Upper lobe of right lung (tissue), 1 donor: Measurements from ENCODE around the gene EWSR1. TPM values are rescaled to one million over a fixed set of nuclear protein-coding genes. Genes with fewer than 3 reads are reported as not detected.

ENCODE experiments used
- ATAC-seq: fragments of 200-7000 bp; cut with Tn5 transposase; one replicate; pipeline ENCODE4 v1.9.1; 2020; ENCODE audit warnings: mild to moderate bottlenecking, moderate library complexity
- DNase-seq: peaks from one replicate; pipeline ENCODE4 v3.0.0-alpha.2; 2020
- H3K27ac ChIP-seq: fragments of 200-600 bp; one replicate; pipeline ENCODE4 v1.8.0; 2022
- H3K27me3 ChIP-seq: fragments of 200-600 bp; one replicate; pipeline ENCODE4 v1.8.0; 2022; ENCODE audit warnings: mild to moderate bottlenecking
- H3K36me3 ChIP-seq: fragments of 200-600 bp; one replicate; pipeline ENCODE4 v1.8.0; 2022
- H3K4me1 ChIP-seq: fragments of 200-600 bp; one replicate; pipeline ENCODE4 v1.8.0; 2022
- H3K4me3 ChIP-seq: fragments of 200-600 bp; one replicate; pipeline ENCODE4 v1.8.0; 2022; ENCODE audit warnings: mild to moderate bottlenecking
- H3K9me3 ChIP-seq: fragments of 200-600 bp; one replicate; pipeline ENCODE4 v1.8.0; 2022
- intact Hi-C: fragments of 100-400 bp; cut with DNase I; formaldehyde crosslinking; loops from one replicate; pipeline ENCODE4 v1.11.0; 2022
- total RNA-seq: library from RNA; stranded (reverse); fragmentation: NEBNext Ultra II Directional; extraction: Animal tissue kit (Norgen Biotek cat#: 25700); gene quantifications from one replicate; pipeline ENCODE4 v1.2.1, GENCODE V29; 2021
- TF ChIP-seq, protein P1 (sequence below): fragments of 200-600 bp; IDR thresholded peaks from one replicate; pipeline ENCODE4 v1.8.0; 2022; ENCODE audit warnings: antibody characterized with exemption
- donor health status: DM: no; HTN: yes; CAD: no; lungs with severe emphysema.

EWSR1 gene
- total RNA-seq, 1 donor from 2014 or later = 149 TPM

DNA sequence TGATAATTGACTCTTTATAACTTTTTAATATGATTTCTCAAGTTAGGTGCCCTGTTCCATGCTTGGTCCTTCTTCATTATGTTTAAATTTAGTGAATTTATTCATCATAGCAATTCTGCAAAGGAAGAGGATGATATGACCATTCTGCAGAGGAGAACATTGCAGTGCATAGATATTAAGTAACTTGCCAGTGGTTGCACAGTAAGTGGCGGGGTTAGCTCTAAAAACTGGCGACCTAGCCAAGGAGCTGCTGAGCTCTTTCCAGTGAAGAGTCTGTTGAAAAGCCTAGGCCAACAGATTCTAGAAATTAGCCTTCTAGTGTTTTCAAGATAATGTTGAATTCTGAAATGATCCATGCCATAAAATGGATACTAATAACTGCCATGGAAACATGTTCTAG, 4.6 kb downstream of the EWSR1 start:
- intact Hi-C loops = no loop called here

DNA sequence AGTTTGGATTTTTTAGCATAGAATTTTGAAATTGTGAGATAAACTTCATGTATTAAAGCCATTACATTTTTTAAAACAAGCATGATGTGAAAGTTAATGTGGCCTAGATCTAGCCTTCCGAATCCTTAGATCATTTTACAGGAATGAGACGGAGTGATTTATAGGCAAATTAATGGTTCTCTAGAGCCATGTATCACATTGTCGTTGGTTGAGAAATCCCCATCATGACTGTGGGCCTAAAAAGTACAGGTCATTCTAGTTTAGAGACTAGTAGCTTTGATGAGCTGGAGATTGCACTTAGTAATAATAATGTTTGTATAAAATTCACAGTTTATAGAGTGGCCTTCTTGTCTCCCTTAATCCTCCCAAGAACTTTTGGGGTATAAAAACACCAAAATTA, 7.1 kb downstream of the EWSR1 start:
- peaks cover 51% of the 10 kb centered on the region for H3K4me1 ChIP-seq

More for the DNA sequence above, 4.6 kb downstream of the EWSR1 start:
- Histone ChIP-seq H3K4me3 (no peak overlapping the region), H3K4me1 (peaks cover 57% of the 10 kb centered on the region), H3K36me3 (peaks cover 55% of the 10 kb centered on the region), H3K27me3 (no peaks in the 10 kb centered on the region), H3K9me3 (no peaks in the 10 kb centered on the region), H3K27ac (no peak overlapping the region)
- TF ChIP-seq, protein P1, sequence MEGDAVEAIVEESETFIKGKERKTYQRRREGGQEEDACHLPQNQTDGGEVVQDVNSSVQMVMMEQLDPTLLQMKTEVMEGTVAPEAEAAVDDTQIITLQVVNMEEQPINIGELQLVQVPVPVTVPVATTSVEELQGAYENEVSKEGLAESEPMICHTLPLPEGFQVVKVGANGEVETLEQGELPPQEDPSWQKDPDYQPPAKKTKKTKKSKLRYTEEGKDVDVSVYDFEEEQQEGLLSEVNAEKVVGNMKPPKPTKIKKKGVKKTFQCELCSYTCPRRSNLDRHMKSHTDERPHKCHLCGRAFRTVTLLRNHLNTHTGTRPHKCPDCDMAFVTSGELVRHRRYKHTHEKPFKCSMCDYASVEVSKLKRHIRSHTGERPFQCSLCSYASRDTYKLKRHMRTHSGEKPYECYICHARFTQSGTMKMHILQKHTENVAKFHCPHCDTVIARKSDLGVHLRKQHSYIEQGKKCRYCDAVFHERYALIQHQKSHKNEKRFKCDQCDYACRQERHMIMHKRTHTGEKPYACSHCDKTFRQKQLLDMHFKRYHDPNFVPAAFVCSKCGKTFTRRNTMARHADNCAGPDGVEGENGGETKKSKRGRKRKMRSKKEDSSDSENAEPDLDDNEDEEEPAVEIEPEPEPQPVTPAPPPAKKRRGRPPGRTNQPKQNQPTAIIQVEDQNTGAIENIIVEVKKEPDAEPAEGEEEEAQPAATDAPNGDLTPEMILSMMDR = no peak
- ATAC-seq (no peak), DNase-seq (no peak)

DNA sequence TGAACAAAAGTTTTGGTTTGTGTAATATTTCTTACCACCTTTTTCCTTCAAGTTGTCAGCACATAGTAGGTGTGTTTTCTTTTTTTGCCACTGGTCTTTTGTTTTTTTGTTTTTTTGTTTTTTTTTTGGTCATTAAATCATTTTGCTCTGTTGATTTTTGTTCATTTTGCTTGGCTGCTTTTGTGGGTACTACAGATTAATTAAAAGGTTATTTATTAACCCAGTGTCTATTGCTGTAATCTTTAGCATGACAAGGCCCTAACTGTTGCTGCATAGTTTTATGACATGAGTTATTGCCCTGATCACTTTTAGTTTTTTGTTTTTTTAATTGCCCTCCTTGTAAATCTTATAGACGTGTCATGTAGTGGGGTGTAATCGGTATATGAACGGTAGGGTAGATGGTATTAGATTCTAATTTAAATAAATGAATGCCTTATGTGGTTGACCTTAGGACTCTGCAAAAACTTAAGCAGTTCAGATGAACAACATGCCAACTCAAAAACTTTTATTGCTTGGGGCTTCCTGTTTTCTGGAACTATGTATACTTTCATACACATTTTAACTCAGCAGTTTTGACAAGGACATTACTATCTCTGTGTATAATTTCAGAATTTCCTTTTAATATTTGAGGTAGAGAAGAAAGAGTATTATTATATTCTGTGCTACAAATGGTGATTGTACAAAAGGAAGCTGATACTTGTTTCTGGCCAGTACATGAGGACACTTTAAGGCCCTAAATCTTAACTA, 7.9 kb downstream of the EWSR1 start:
- TF ChIP-seq, protein P1 = no peak
- Histone ChIP-seq H3K4me3 (no peak overlapping the region), H3K27ac (no peak overlapping the region), H3K4me1 (peaks cover 44% of the 10 kb centered on the region), H3K36me3 (peaks cover 89% of the 10 kb centered on the region), H3K27me3 (no peaks in the 10 kb centered on the region), H3K9me3 (no peaks in the 10 kb centered on the region)
- intact Hi-C loops = no loop called here
- DNase-seq = no peak
- no peak for ATAC-seq

More for the DNA sequence above, 7.1 kb downstream of the EWSR1 start:
- no peaks in the 10 kb centered on the region for H3K27me3 ChIP-seq
- ATAC-seq = no peak
- peaks cover 81% of the 10 kb centered on the region for H3K36me3 ChIP-seq
- TF ChIP-seq, protein P1 = no peak
- H3K4me3 ChIP-seq = no peak overlapping the region
- intact Hi-C loops = no loop called here
- H3K27ac ChIP-seq = no peak overlapping the region
- H3K9me3 ChIP-seq = no peaks in the 10 kb centered on the region
- DNase-seq = no peak

DNA sequence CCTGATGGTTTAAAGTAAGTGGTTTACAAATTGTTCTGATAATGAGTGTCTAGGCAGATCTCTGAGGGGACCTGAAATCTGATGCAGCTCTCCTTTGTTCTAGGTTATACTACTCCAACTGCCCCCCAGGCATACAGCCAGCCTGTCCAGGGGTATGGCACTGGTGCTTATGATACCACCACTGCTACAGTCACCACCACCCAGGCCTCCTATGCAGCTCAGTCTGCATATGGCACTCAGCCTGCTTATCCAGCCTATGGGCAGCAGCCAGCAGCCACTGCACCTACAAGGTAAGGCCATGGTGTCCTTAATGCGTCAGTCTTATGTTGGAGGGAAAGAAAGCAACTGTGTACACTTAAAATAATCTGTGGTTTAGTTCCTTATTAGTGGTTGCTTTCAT, 9.9 kb downstream of the EWSR1 start:
- TF ChIP-seq, protein P1 = no peak
- DNase-seq (no peak), ATAC-seq (no peak)
- H3K9me3 ChIP-seq = no peaks in the 10 kb centered on the region
- H3K27ac ChIP-seq = no peak overlapping the region
- H3K4me1 ChIP-seq = peaks cover 25% of the 10 kb centered on the region
- H3K36me3 ChIP-seq = peaks cover 100% of the 10 kb centered on the region
- no peaks in the 10 kb centered on the region for H3K27me3 ChIP-seq
- intact Hi-C loops = no loop called here
- no peak overlapping the region for H3K4me3 ChIP-seq

DNA sequence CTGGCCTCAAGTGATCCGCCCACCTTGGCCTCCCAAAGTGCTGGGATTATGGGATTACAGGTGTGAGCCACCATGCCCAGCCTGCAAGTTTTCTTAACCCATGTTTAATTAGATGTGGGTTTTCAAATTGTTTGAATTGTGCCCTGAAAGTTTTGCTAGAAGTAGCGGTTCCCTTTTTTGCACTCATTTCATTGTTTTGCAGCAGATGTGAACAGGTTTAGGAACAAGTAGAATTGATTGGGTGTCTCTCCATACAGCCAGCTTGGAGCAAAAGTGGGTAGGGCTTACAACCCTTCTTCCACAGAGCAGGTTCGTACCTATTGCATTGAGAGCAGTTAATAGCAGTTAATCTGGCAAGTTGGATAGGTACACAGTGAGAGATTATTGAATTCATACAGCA, 16.1 kb downstream of the EWSR1 start:
- H3K36me3 ChIP-seq = peaks cover 100% of the 10 kb centered on the region
- no peaks in the 10 kb centered on the region for H3K27me3 ChIP-seq

More for the DNA sequence above, 16.1 kb downstream of the EWSR1 start:
- DNase-seq (no peak), ATAC-seq (no peak)
- H3K4me3 ChIP-seq = no peak overlapping the region
- no peak overlapping the region for H3K27ac ChIP-seq
- intact Hi-C loops = no loop called here
- H3K9me3 ChIP-seq = no peaks in the 10 kb centered on the region
- TF ChIP-seq, protein P1 = no peak
- no peaks in the 10 kb centered on the region for H3K4me1 ChIP-seq
